ENCODE data around the gene AGER.
"Not testable (repeated sequence)": the region's sequence is repeated elsewhere in the genome, so short reads cannot be mapped to it uniquely, and the experiment has no call there.

The AGER gene

DNA sequence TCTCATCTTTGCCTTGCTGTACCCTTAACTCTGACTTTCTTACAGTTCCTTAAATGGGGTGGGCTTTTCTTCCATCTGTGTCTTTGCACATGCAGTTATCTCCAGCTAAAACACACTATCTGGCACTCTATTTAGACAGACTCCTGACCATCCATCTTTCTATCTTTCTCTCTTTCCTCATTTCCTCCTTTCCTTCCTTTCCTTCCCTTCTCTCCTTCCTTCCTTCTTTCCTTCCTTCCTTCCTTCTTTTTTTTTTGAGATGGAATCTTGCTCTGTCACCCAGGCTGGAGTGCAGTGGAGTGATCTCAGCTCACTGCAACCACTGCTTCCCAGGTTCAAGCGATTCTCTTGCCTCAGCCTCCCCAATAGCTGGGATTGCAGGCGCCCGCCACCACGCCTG lies 31.6 kb upstream of the AGER start:
- H3K9ac ChIP-seq, result no peak overlapping the region
- no peak overlapping the region for H3K27ac ChIP-seq
- H3K4me2 ChIP-seq, result no peak overlapping the region
- no peaks in the 10 kb centered on the region for H3K4me1 ChIP-seq
- no peaks in the 10 kb centered on the region for H4K20me1 ChIP-seq
- TF ChIP-seq Cebpa-rat (IDR thresholded peaks at IDR 0.05), result no peak
- no peaks in the 10 kb centered on the region for H3K36me3 ChIP-seq
- H3K27me3 ChIP-seq, result no peaks in the 10 kb centered on the region
- no peaks in the 10 kb centered on the region for H3K9me3 ChIP-seq
- no peak overlapping the region for H3K4me3 ChIP-seq

DNA sequence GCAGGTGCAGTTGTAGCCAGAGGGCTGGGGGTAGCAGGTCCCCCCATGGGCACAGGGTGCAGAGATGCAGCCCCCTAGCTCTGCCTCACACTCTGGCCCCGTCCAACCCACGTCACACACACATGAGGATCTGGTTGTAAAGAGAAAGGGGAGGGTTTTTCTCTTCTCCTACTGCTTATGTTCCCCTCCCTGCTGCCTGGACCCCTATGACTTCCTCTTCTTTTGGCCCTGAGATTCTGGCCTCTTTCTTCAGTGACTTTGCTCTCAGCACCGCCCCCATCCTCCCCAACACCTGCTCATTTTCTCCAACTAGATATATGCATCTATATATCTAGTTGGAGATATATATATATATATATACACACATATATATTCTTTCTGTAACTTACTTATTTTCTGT lies 30.1 kb upstream of the AGER start:
- H3K4me1 ChIP-seq, result no peaks in the 10 kb centered on the region
- no peak overlapping the region for H3K4me3 ChIP-seq
- no peaks in the 10 kb centered on the region for H3K9me3 ChIP-seq
- H3K4me2 ChIP-seq, result no peak overlapping the region
- no peaks in the 10 kb centered on the region for H3K27me3 ChIP-seq
- no peaks in the 10 kb centered on the region for H4K20me1 ChIP-seq
- TF ChIP-seq Cebpa-rat (IDR thresholded peaks at IDR 0.05), result no peak
- no peaks in the 10 kb centered on the region for H3K36me3 ChIP-seq
- no peak overlapping the region for H3K27ac ChIP-seq
- H3K9ac ChIP-seq, result no peak overlapping the region

DNA sequence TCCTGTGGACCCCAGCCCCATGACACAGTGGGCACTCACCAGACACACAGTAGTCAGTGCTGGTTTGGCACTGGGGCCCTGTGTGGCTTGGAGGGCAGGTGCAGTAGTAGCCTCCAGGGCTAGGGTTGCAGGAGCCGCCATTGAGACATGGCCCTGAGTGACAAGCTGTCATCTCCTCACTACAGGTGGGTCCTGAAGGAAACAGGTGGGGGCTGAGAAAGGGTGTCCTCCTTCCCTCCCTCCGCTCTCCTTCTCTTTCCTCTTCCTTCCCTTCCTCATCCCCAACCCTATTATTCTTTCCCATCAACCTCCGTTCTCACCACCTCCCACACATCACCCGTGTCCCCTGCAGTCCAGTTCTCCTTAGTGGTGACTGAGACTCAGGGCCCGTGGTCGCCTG lies 29.6 kb upstream of the AGER start:
- Histone ChIP-seq H3K4me2 (no peak overlapping the region), H3K9ac (no peak overlapping the region), H3K4me1 (no peaks in the 10 kb centered on the region), H3K36me3 (no peaks in the 10 kb centered on the region), H3K27ac (no peak overlapping the region), H4K20me1 (no peaks in the 10 kb centered on the region), H3K27me3 (no peaks in the 10 kb centered on the region), H3K9me3 (no peaks in the 10 kb centered on the region), H3K4me3 (no peak overlapping the region)
- TF ChIP-seq Cebpa-rat (IDR thresholded peaks at IDR 0.05), result no peak

DNA sequence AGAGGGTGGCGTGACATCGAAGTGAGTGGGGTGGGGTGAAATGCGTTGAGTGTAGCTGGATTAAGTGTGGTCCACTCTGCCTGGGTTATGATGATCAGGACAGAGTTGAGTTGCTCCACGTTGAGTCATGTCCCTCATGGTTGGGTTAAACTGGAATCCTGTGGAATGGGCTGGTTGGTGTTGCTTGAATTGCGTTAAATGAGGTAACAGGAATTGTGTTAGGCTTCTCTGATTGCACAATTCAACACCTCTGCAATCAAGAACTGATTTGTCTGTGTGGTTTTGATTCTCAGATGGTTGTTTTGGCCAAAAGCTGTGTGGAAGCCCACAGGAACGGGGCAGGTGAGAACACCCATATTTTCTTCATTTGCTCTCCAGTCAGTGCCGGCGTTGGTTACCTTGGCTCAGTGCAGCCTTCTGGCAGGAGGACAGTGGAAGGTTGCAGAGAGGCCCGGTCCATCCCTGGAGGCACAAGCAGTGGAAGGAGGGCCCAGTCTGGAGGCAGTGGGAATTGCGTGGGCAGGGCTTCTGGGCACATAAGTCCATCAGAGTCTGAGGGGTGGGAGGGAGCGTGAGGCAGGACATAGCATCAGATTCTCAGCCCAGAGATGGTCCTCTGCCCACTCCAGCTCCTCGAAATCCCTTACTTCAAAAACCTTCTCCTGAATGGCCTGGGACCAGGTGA lies 28.2 kb upstream of the AGER start:
- Histone ChIP-seq H3K27me3 (no peaks in the 10 kb centered on the region), H3K9me3 (no peaks in the 10 kb centered on the region), H3K4me3 (no peak overlapping the region), H3K4me2 (no peak overlapping the region), H3K9ac (no peak overlapping the region), H3K36me3 (no peaks in the 10 kb centered on the region), H3K27ac (no peak overlapping the region), H3K4me1 (no peaks in the 10 kb centered on the region), H4K20me1 (no peaks in the 10 kb centered on the region)
- TF ChIP-seq Cebpa-rat (IDR thresholded peaks at IDR 0.05), result no peak

DNA sequence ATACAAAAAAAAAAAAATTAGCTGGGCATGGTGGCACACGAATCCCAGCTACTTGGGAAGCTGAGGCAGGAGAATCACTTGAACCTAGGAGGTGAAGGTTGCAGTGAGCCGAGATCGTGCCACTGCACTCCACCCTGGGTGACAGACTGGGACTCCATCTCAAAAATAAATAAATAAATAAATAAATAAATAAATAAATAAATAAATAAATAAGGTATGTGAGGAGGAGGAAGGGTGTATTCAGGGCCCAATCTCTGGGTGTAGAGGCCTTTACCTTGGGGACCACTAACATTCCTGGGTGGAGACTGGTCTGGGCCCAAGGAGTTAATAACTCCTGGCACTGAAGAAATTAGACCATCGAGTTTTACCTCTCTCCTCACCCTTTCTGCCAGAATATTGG lies 27.4 kb upstream of the AGER start:
- not testable (repeated sequence) for H3K4me1 ChIP-seq, H3K27ac ChIP-seq, H3K27me3 ChIP-seq, H3K9ac ChIP-seq, H3K36me3 ChIP-seq, H3K4me3 ChIP-seq, H4K20me1 ChIP-seq, H3K9me3 ChIP-seq, H3K4me2 ChIP-seq

DNA sequence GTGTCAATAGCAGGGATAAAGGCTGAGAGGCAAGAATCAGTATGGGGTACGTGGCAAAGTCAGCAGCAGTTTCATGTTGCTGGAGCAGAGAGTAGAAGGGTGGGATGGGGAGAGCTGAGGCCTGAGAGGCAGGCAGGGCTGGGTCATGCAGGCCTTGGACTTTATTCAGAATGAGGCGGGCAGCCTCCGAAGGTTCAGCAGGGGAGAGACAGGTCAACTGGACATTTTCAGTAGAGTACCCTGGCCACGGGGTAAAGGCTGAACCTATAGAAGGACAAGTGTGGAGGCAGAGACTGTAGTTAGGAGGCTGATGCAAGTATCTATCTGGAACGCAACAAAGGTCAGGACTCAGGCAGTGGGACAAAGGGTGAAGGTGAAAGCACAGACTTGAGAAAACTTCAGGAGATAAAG lies 26.1 kb upstream of the AGER start:
- Histone ChIP-seq H3K9me3 (no peaks in the 10 kb centered on the region), H3K4me3 (no peak overlapping the region), H3K4me2 (no peak overlapping the region), H3K4me1 (no peaks in the 10 kb centered on the region), H3K9ac (no peak overlapping the region), H4K20me1 (no peaks in the 10 kb centered on the region), H3K27ac (no peak overlapping the region), H3K27me3 (no peaks in the 10 kb centered on the region), H3K36me3 (no peaks in the 10 kb centered on the region)
- no peak for TF ChIP-seq Cebpa-rat (IDR thresholded peaks at IDR 0.05)

DNA sequence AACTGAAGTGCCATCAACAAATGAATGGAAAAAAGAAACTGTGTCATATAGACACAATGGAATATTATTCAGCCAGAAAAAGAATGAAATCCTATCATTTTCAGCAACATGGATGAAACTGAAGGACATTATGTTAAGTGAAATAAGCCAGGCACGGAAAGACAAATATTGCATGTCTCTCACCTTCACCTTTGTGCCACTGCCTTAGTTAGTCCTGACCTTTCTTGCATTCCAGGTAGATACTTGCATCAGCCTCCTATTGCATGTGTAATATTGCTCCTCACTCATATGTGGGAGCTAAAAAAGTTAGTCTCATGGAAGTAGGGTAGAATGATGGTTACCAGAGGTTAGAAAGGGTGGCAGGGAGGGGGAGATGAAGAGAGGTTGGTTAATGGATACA lies 24.9 kb upstream of the AGER start:
- H3K9me3 ChIP-seq, result no peaks in the 10 kb centered on the region
- H3K4me3 ChIP-seq, result no peak overlapping the region
- no peak for TF ChIP-seq Cebpa-rat (IDR thresholded peaks at IDR 0.05)
- no peak overlapping the region for H3K4me2 ChIP-seq
- no peaks in the 10 kb centered on the region for H3K4me1 ChIP-seq
- H4K20me1 ChIP-seq, result no peaks in the 10 kb centered on the region
- no peaks in the 10 kb centered on the region for H3K36me3 ChIP-seq
- H3K27ac ChIP-seq, result no peak overlapping the region
- no peaks in the 10 kb centered on the region for H3K27me3 ChIP-seq
- H3K9ac ChIP-seq, result no peak overlapping the region

DNA sequence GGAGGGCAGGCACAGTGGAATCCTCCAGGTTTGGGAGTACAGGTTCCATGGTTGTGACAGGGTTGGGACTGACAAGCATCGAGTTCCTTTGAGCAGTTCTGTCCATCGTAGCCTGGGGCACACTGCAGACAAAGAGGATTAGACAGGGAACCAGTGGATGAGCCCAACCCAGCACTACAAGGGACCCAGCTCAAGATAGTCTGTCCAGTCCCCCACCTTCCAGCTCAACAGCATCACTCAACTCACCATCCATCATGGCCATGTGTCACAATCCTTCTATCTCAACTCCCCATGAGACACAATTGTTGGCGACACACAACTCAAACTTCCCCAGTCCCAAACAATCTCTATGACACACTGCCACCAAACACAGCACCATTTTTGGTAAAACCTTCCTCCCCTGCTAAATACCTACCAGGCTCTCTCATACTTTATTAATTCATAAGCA lies 20.2 kb upstream of the AGER start:
- Histone ChIP-seq H3K27ac (no peak overlapping the region), H3K4me3 (no peak overlapping the region), H3K9ac (no peak overlapping the region), H3K36me3 (no peaks in the 10 kb centered on the region), H3K4me2 (no peak overlapping the region), H3K27me3 (no peaks in the 10 kb centered on the region), H3K4me1 (no peaks in the 10 kb centered on the region), H4K20me1 (no peaks in the 10 kb centered on the region), H3K9me3 (no peaks in the 10 kb centered on the region)
- no peak for TF ChIP-seq Cebpa-rat (IDR thresholded peaks at IDR 0.05)

DNA sequence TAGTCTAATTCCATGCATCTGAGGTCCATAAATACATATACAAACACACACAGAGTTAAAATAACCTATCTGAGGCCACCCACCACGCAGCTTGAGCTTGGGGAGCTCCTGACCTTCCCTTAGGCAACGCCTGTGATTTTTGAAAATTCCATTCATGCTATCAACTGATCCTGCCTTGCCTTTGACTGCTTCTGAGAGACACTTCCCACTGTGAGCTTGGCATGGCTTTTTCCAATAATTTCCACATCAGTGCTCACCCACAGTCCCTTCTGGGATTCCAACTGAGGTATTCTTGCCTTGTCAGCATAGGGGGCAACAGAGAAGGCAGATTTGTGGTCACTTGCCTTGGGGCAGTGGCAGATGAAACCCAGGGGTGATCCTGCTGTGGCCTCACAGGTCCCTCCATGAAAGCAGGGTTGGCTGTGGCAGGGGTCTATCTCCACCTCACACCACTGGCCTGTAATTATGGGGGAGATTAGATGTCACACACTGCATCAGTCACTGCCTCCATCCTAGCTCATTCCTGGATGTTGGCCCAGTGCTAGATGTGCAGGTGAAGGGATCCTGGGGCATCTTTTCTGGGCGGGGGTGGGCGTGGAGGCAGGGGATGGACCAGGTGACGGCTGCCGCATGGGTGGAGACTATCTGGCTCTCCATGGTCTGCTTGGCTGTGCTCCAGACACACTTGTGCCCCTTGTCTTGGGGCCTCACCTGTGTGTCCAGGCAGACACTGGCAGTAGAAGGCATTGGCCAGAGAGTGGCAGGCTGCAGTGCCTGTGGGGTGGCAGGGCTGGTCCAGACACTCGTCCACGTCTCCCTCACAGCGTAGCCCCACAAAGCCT lies 19.6 kb upstream of the AGER start:
- no peaks in the 10 kb centered on the region for H3K9me3 ChIP-seq
- H3K4me1 ChIP-seq, result no peaks in the 10 kb centered on the region
- H3K27ac ChIP-seq, result no peak overlapping the region
- no peak overlapping the region for H3K4me3 ChIP-seq
- H4K20me1 ChIP-seq, result no peaks in the 10 kb centered on the region
- H3K4me2 ChIP-seq, result no peak overlapping the region
- no peaks in the 10 kb centered on the region for H3K27me3 ChIP-seq
- TF ChIP-seq Cebpa-rat (IDR thresholded peaks at IDR 0.05), result no peak
- no peaks in the 10 kb centered on the region for H3K36me3 ChIP-seq
- H3K9ac ChIP-seq, result no peak overlapping the region

DNA sequence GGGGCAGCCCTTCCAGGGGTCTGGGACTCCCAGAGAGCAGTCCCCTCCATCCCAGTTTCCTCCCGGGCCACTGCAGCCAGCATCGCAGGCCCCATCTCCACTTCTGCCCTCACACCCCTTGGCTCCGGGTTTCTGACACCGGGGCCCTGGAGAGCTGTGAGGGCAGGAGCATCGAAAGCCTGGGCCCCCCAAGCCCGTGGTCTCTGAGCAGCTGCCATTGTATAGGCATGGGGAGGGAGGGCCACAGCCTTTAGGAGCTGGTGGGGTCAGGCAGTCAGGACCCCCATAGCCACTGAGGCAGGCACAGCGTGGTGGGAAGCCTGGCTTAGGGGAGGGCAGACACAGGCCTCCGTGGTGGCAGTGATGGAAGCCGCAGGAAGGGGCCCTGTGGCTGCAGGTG lies 18.1 kb upstream of the AGER start:
- Histone ChIP-seq H4K20me1 (no peaks in the 10 kb centered on the region), H3K9ac (no peak overlapping the region), H3K27ac (no peak overlapping the region), H3K9me3 (no peaks in the 10 kb centered on the region), H3K36me3 (no peaks in the 10 kb centered on the region), H3K4me1 (peaks cover 4% of the 10 kb centered on the region), H3K4me2 (no peak overlapping the region), H3K4me3 (no peak overlapping the region), H3K27me3 (no peaks in the 10 kb centered on the region)
- TF ChIP-seq Cebpa-rat (IDR thresholded peaks at IDR 0.05), result no peak
